K562 (cell line): ENCODE results near the gene NUSAP1. TPM values are rescaled to one million over a fixed set of nuclear protein-coding genes. Genes with fewer than 3 reads are reported as not detected.

Experiments
- ARHGAP35 ChIP-seq: fragments of 450-650 bp; IDR thresholded peaks from 2 replicates; pipeline ENCODE4 v1.6.1; 2018; ENCODE audit not compliant: partially characterized antibody
- BRD4 ChIP-seq: fragments of 200-600 bp; sonication (generic); IDR thresholded peaks from 2 replicates; pipeline ENCODE4 v1.6.1; 2017; ENCODE audit warnings: inconsistent platforms
- CBX1 ChIP-seq: sonication (generic); IDR thresholded peaks from 2 replicates; pipeline ENCODE4 v1.6.1; 2016; ENCODE audit warnings: antibody characterized with exemption, low read depth, mild to moderate bottlenecking
- COPS2 ChIP-seq: fragments of 450-650 bp; conservative IDR thresholded peaks from 2 replicates; pipeline ENCODE4 v1.6.1; 2016; ENCODE audit warnings: mild to moderate bottlenecking, moderate library complexity
- EGR1 ChIP-seq: fragments of 450-650 bp; conservative IDR thresholded peaks from 2 replicates; pipeline ENCODE4 v1.6.1; 2017; ENCODE audit warnings: mild to moderate bottlenecking
- GABPB1 ChIP-seq: sonication (generic); formaldehyde crosslinking; IDR thresholded peaks from 2 replicates; pipeline ENCODE4 v1.8.0; 2022; ENCODE audit warnings: mild to moderate bottlenecking, missing genetic modification reagents
- HDAC3 ChIP-seq: fragments of 450-650 bp; IDR thresholded peaks from 2 replicates; pipeline ENCODE4 v1.6.1; 2018; ENCODE audit warnings: borderline replicate concordance, mild to moderate bottlenecking, moderate library complexity; ENCODE audit not compliant: partially characterized antibody
- JUND ChIP-seq, 2 experiments: IDR thresholded peaks; 2 replicates in 1 of 2; 3 replicates in 1 of 2; pipeline ENCODE4 v1.6.1; 2011; ENCODE audit warnings: borderline replicate concordance in 2 of 2, low read depth in 2 of 2, low read length in 2 of 2, improper control_type of control experiment in 1 of 2, missing biosample characterization in 1 of 2, missing genetic modification characterization in 1 of 2, missing genetic modification reagents in 1 of 2
- LCOR ChIP-seq: sonication (generic); formaldehyde crosslinking; IDR thresholded peaks from 2 replicates; pipeline ENCODE4 v1.8.0; 2022; ENCODE audit warnings: mild to moderate bottlenecking, missing genetic modification reagents
- MBD2 ChIP-seq: sonication (generic); IDR thresholded peaks from 2 replicates; pipeline ENCODE4 v1.6.1; 2016; ENCODE audit warnings: low read depth, borderline replicate concordance
- MEIS2 ChIP-seq: fragments of 450-650 bp; IDR thresholded peaks from 2 replicates; pipeline ENCODE4 v1.6.1; 2014; ENCODE audit warnings: mild to moderate bottlenecking; ENCODE audit not compliant: partially characterized antibody
- MNT ChIP-seq, 2 experiments: fragments of 450-650 bp; conservative IDR thresholded peaks; 2 replicates each; pipeline ENCODE4 v1.6.1; 2017; ENCODE audit warnings: mild to moderate bottlenecking in 2 of 2, moderate library complexity in 2 of 2
- MTA3 ChIP-seq: fragments of 450-650 bp; formaldehyde crosslinking; IDR thresholded peaks from 2 replicates; pipeline ENCODE4 v1.6.1; 2017; ENCODE audit warnings: mild to moderate bottlenecking, borderline replicate concordance
- NCOA1 ChIP-seq: fragments of 450-650 bp; IDR thresholded peaks from 2 replicates; pipeline ENCODE4 v1.6.1; 2016; ENCODE audit warnings: low read depth
- RAD51 ChIP-seq: fragments of 450-650 bp; IDR thresholded peaks from 2 replicates; pipeline ENCODE4 v1.7.1; 2016; ENCODE audit warnings: low read depth, mild to moderate bottlenecking, borderline replicate concordance
- RBM14 ChIP-seq: fragments of 200-400 bp; formaldehyde crosslinking; IDR thresholded peaks from 2 replicates; pipeline ENCODE4 v1.6.1; 2018; ENCODE audit warnings: low read depth, mild to moderate bottlenecking, low read length, moderate library complexity, borderline replicate concordance; ENCODE audit not compliant: insufficient read depth
- RBM34 ChIP-seq: fragments of 200-400 bp; formaldehyde crosslinking; IDR thresholded peaks from 2 replicates; pipeline ENCODE4 v1.6.1; 2018; ENCODE audit warnings: low read length, borderline replicate concordance; ENCODE audit not compliant: insufficient read depth
- SRSF3 ChIP-seq: fragments of 200-400 bp; formaldehyde crosslinking; IDR thresholded peaks from 2 replicates; pipeline ENCODE4 v1.6.1; 2016; ENCODE audit warnings: mild to moderate bottlenecking, low read length, moderate library complexity; ENCODE audit not compliant: insufficient read depth
- TOE1 ChIP-seq, 2 experiments: fragments of 450-650 bp in 1 of 2; sonication (generic) in 1 of 2; formaldehyde crosslinking in 1 of 2; IDR thresholded peaks; 2 replicates each; pipeline versions ENCODE4 v1.7.1 to v1.8.0; 2016 to 2022; ENCODE audit warnings: borderline replicate concordance in 2 of 2, mild to moderate bottlenecking in 2 of 2, antibody characterized with exemption in 1 of 2, inconsistent platforms in 1 of 2, low read depth in 1 of 2, missing genetic modification reagents in 1 of 2, moderate library complexity in 1 of 2
- TRIM28 ChIP-seq: fragments of 450-650 bp; IDR thresholded peaks from 2 replicates; pipeline ENCODE4 v1.6.1; 2017
- ZBTB33 ChIP-seq: sonication (generic); formaldehyde crosslinking; IDR thresholded peaks from 2 replicates; pipeline ENCODE4 v1.8.1; 2023; ENCODE audit warnings: mild to moderate bottlenecking, missing genetic modification reagents
- ZFP1 ChIP-seq: fragments of 450-650 bp; formaldehyde crosslinking; IDR thresholded peaks from 2 replicates; pipeline ENCODE4 v1.4.0; 2020; ENCODE audit warnings: mild to moderate bottlenecking, mixed read lengths
- ZFX ChIP-seq: sonication (generic); formaldehyde crosslinking; IDR thresholded peaks from 2 replicates; pipeline ENCODE4 v1.8.0; 2022; ENCODE audit warnings: mild to moderate bottlenecking, missing genetic modification reagents, moderate library complexity
- ZNF75A ChIP-seq: fragments of 450-650 bp; formaldehyde crosslinking; IDR thresholded peaks from 2 replicates; pipeline ENCODE4 v1.4.0; 2020; ENCODE audit warnings: mild to moderate bottlenecking
- polyA plus RNA-seq, 8 experiments: library from polyadenylated mRNA; depleted of rRNA in 4 of 8; stranded (reverse) in 5 of 8; unstranded in 3 of 8; fragments of >200 nt; fragmentation: Nextera tagmentation in 2 of 8; fragmentation: Illumina TruSeq in 1 of 8; extraction: Ambion mirVana in 2 of 8; extraction: Trizol in 1 of 8; gene quantifications; 2 replicates each; pipeline versions ENCODE4 v1.2.1 to v1.2.3, GENCODE V29; 2011 to 2014; ENCODE audit warnings: inconsistent platforms in 1 of 8, missing spikeins in 1 of 8
- total RNA-seq, 7 experiments: library from RNA; depleted of rRNA in 6 of 7; stranded (reverse); fragments of >200 nt in 6 of 7; fragmentation: Illumina TruSeq in 2 of 7; extraction: Trizol in 2 of 7; gene quantifications; 2 replicates each; pipeline versions ENCODE4 v1.2.1 to v1.2.3, GENCODE V29; 2011 to 2021; ENCODE audit warnings: low replicate concordance in 1 of 7

The NUSAP1 gene
- total and polyA plus RNA-seq, 9 of the 15 experiments (the other 6 are each of a cell fraction or from before 2014, with no cell fraction given), result 119 to 266 (median 227) TPM

- no peak for TF ChIP-seq ZBTB33 (CRISPR knock-in tag)
- peak; percentile 91 for TF ChIP-seq ZFX
- TF ChIP-seq NCOA1, result no peak
- TF ChIP-seq ARHGAP35, result no peak
- TF ChIP-seq ZNF75A (CRISPR knock-in tag), result no peak
- TF ChIP-seq MEIS2, result peak; percentile 22
- TF ChIP-seq HDAC3, result no peak
- TF ChIP-seq EGR1, result no peak
- TF ChIP-seq MBD2, result peak; percentile 21; the same call in 1 of the 2 replicates
- no peak; the same call in 1 of the 2 replicates for TF ChIP-seq MTA3
- peak; percentile 38; the same call in 1 of the 2 replicates for TF ChIP-seq JUND (IDR thresholded peaks at IDR 0.05; ENCODE audit: borderline replicate concordance, low read depth, low read length)
- no peak for TF ChIP-seq JUND (tag; IDR thresholded peaks at IDR 0.05; ENCODE audit: borderline replicate concordance, low read depth, low read length)
- TF ChIP-seq RBM14, result no peak
- TF ChIP-seq GABPB1, result peak; percentile 53; the same call in 1 of the 2 replicates
- no peak for TF ChIP-seq SRSF3
- TF ChIP-seq RBM34, result no peak
- peak; percentile 52; the same call in 1 of the 2 replicates for TF ChIP-seq TOE1 (IDR thresholded peaks at IDR 0.05; ENCODE audit: borderline replicate concordance)
- no peak for TF ChIP-seq TOE1 (CRISPR knock-in tag; IDR thresholded peaks at IDR 0.05; ENCODE audit: borderline replicate concordance, low read depth)
- TF ChIP-seq MNT (conservative IDR thresholded peaks at IDR 0.05), result peak; percentile 97 to 99
- TF ChIP-seq BRD4, result peak; percentile 77; the same call in 1 of the 2 replicates
- no peak for TF ChIP-seq TRIM28
- TF ChIP-seq ZFP1 (CRISPR knock-in tag), result no peak
- peak; percentile 53; the same call in 1 of the 2 replicates for TF ChIP-seq RAD51
- TF ChIP-seq LCOR (CRISPR knock-in tag), result no peak
- peak; percentile 49; the same call in 1 of the 2 replicates for TF ChIP-seq CBX1
- no peak for TF ChIP-seq COPS2
Observed at GRCh38 chr15:41416742-41417417, 84.2 kb downstream of the NUSAP1 start, which contains the start of gene RTF1 (continued).
